HG02981 (cell line): ENCODE data around the gene IFIT1B.

Source experiments
- ATAC-seq: cut with Tn5 transposase; IDR thresholded peaks from one replicate; pipeline ENCODE4 v1.9.1; 2021; ENCODE audit warnings: mild to moderate bottlenecking, moderate library complexity; ENCODE audit not compliant: unreplicated experiment

IFIT1B gene

GRCh38 chr10:89348481-89348880 lies 29.4 kb upstream of the IFIT1B start:
- ATAC-seq: no peak

- ATAC-seq: no peak
Observed at GRCh38 chr10:89348975-89349374, 28.9 kb upstream of the IFIT1B start.

- ATAC-seq: peak; percentile 30
Observed at GRCh38 chr10:89350631-89351315, 27.1 kb upstream of the IFIT1B start.

GRCh38 chr10:89351412-89351779 lies 26.5 kb upstream of the IFIT1B start:
- ATAC-seq: peak; percentile 85

- ATAC-seq: no peak
Observed at GRCh38 chr10:89351780-89352597, 25.9 kb upstream of the IFIT1B start.

- ATAC-seq: no peak
Observed at GRCh38 chr10:89352802-89353201, 25.1 kb upstream of the IFIT1B start.

GRCh38 chr10:89355394-89355931 lies 22.4 kb upstream of the IFIT1B start:
- ATAC-seq: no peak

- ATAC-seq: no peak
Observed at GRCh38 chr10:89357096-89357495, 20.8 kb upstream of the IFIT1B start.

- ATAC-seq: no peak
Observed at GRCh38 chr10:89357975-89358374, 19.9 kb upstream of the IFIT1B start.

GRCh38 chr10:89360157-89360556 lies 17.7 kb upstream of the IFIT1B start:
- no peak for ATAC-seq

- no peak for ATAC-seq
Observed at GRCh38 chr10:89362929-89363328, 14.9 kb upstream of the IFIT1B start.

GRCh38 chr10:89363729-89364442 lies 14.0 kb upstream of the IFIT1B start:
- ATAC-seq: peak; percentile 42

GRCh38 chr10:89364531-89364930 lies 13.3 kb upstream of the IFIT1B start:
- no peak for ATAC-seq

- ATAC-seq: peak; percentile 78
Observed at GRCh38 chr10:89367529-89367928, 10.3 kb upstream of the IFIT1B start.

- ATAC-seq: no peak
Observed at GRCh38 chr10:89368129-89368528, 9.7 kb upstream of the IFIT1B start.

GRCh38 chr10:89369156-89370105 lies 8.4 kb upstream of the IFIT1B start:
- no peak for ATAC-seq

- no peak for ATAC-seq
Observed at GRCh38 chr10:89371079-89371478, 6.8 kb upstream of the IFIT1B start.

GRCh38 chr10:89371987-89372386 lies 5.9 kb upstream of the IFIT1B start:
- ATAC-seq: no peak

GRCh38 chr10:89373916-89374711 lies 3.7 kb upstream of the IFIT1B start:
- ATAC-seq: no peak
